OCI-LY3 (cell line): ENCODE results near the gene VMP1.
"Not testable (repeated sequence)": the region's sequence is repeated elsewhere in the genome, so short reads cannot be mapped to it uniquely, and the experiment has no call there.

Experiments
- H2AFZ ChIP-seq: fragments of 200-600, 300-600 bp; shearing (Covaris generic); 2 replicates; pipeline ENCODE4 v1.6.0; 2014; ENCODE audit warnings: antibody characterized with exemption, low read depth, low read length
- H3K27ac ChIP-seq: fragments of 200-600, 300-600 bp; sonication (generic); 2 replicates; pipeline ENCODE4 v1.5.1; 2014; ENCODE audit warnings: mild to moderate bottlenecking, low read length, moderate library complexity, mixed read lengths
- H3K27me3 ChIP-seq: fragments of 200-600, 300-600 bp; sonication (generic); 2 replicates; pipeline ENCODE4 v1.6.1; 2014; ENCODE audit warnings: low read depth, low read length, mixed read lengths
- H3K36me3 ChIP-seq: fragments of 200-600, 300-600 bp; sonication (generic); replicated peaks from 2 replicates; pipeline ENCODE3; 2014; ENCODE audit warnings: low read depth, low read length, mixed read lengths
- H3K4me1 ChIP-seq: fragments of 300-600, 200-600 bp; sonication (generic); 2 replicates; pipeline ENCODE4 v1.6.1; 2014; ENCODE audit warnings: low read length, mixed read lengths
- H3K4me2 ChIP-seq: fragments of 200-600, 300-600 bp; sonication (generic); 2 replicates; pipeline ENCODE4 v1.6.1; 2014; ENCODE audit warnings: low read length, mixed read lengths
- H3K4me3 ChIP-seq: fragments of 300-600, 200-600 bp; sonication (generic); 2 replicates; pipeline ENCODE4 v1.5.1; 2014; ENCODE audit warnings: antibody characterized with exemption, mild to moderate bottlenecking, low read length, moderate library complexity
- H3K79me2 ChIP-seq: fragments of 300-600, 200-600 bp; shearing (Covaris generic); 2 replicates; pipeline ENCODE4 v1.6.1; 2014; ENCODE audit warnings: mild to moderate bottlenecking, low read length, mixed read lengths
- H3K9ac ChIP-seq: fragments of 300-600, 200-600 bp; shearing (Covaris generic); 2 replicates; pipeline ENCODE4 v1.6.0; 2014; ENCODE audit warnings: mild to moderate bottlenecking, low read length, moderate library complexity
- H3K9me3 ChIP-seq: fragments of 200-600, 300-600 bp; shearing (Covaris generic); 2 replicates; pipeline ENCODE4 v1.6.1; 2014; ENCODE audit warnings: low read length, mixed read lengths; ENCODE audit not compliant: insufficient read depth
- H4K20me1 ChIP-seq: fragments of 200-600, 300-600 bp; sonication (generic); 2 replicates; pipeline ENCODE4 v1.6.1; 2016; ENCODE audit warnings: low read length, mixed read lengths; ENCODE audit not compliant: insufficient read depth
- CTCF ChIP-seq: fragments of 200-600, 300-600 bp; sonication (generic); IDR thresholded peaks from 2 replicates; pipeline ENCODE4 v1.5.1; 2014; ENCODE audit warnings: antibody characterized with exemption, low read length, low read depth
- EZH2phosphoT487 ChIP-seq: fragments of 200-600 bp; shearing (Covaris generic); IDR thresholded peaks from 2 replicates; pipeline ENCODE4 v1.6.1; 2018; ENCODE audit warnings: antibody characterized with exemption, mixed run types, low read depth

VMP1 gene

GRCh38 chr17:59828478-59828760 is 121.0 kb downstream of the VMP1 start:
- H3K9me3 ChIP-seq: no peaks in the 10 kb centered on the region
- H3K27ac ChIP-seq: peak overlapping the region; percentile 93
- no peaks in the 10 kb centered on the region for H3K27me3 ChIP-seq
- peaks cover 43% of the 10 kb centered on the region for H3K79me2 ChIP-seq
- H3K4me1 ChIP-seq: peaks cover 85% of the 10 kb centered on the region
- H2AFZ ChIP-seq: no peak overlapping the region
- H3K36me3 ChIP-seq: no peaks in the 10 kb centered on the region
- no peaks in the 10 kb centered on the region for H4K20me1 ChIP-seq
- H3K4me3 ChIP-seq: peak overlapping the region; percentile 60
- TF ChIP-seq EZH2phosphoT487 (no peak), CTCF (no peak)
- peak overlapping the region; percentile 66 for H3K4me2 ChIP-seq
- peak overlapping the region; percentile 74 for H3K9ac ChIP-seq

GRCh38 chr17:59828819-59829216 is 121.4 kb downstream of the VMP1 start:
- Histone ChIP-seq H3K4me3 (peak overlapping the region; percentile 60), H3K4me2 (peak overlapping the region; percentile 66), H3K27ac (peak overlapping the region; percentile 93), H3K4me1 (peaks cover 89% of the 10 kb centered on the region), H3K9ac (peak overlapping the region; percentile 74), H3K79me2 (peaks cover 43% of the 10 kb centered on the region)
- H4K20me1 ChIP-seq, H3K27me3 ChIP-seq, H2AFZ ChIP-seq, H3K36me3 ChIP-seq, H3K9me3 ChIP-seq: not testable (repeated sequence)

- peak overlapping the region; percentile 74 for H3K9ac ChIP-seq
- H3K4me2 ChIP-seq: peak overlapping the region; percentile 66
- H3K4me1 ChIP-seq: peaks cover 90% of the 10 kb centered on the region
These were observed 122.0 kb downstream of the VMP1 start for GRCh38 chr17:59829217-59830006.

GRCh38 chr17:59830007-59830630 is 122.7 kb downstream of the VMP1 start:
- H4K20me1 ChIP-seq: no peaks in the 10 kb centered on the region
- no peaks in the 10 kb centered on the region for H3K9me3 ChIP-seq
- peaks cover 86% of the 10 kb centered on the region for H3K4me1 ChIP-seq
- TF ChIP-seq EZH2phosphoT487 (no peak), CTCF (no peak)
- H2AFZ ChIP-seq: no peak overlapping the region
- H3K27ac ChIP-seq: peak overlapping the region; percentile 93
- peaks cover 47% of the 10 kb centered on the region for H3K79me2 ChIP-seq
- no peaks in the 10 kb centered on the region for H3K36me3 ChIP-seq
- peak overlapping the region; percentile 66 for H3K4me2 ChIP-seq
- H3K27me3 ChIP-seq: no peaks in the 10 kb centered on the region
- H3K9ac ChIP-seq: peak overlapping the region; percentile 73
- H3K4me3 ChIP-seq: peak overlapping the region; percentile 51

More at GRCh38 chr17:59829217-59830006, 122.0 kb downstream of the VMP1 start:
- Histone ChIP-seq H2AFZ (no peak overlapping the region), H3K4me3 (peak overlapping the region; percentile 60), H3K79me2 (peaks cover 46% of the 10 kb centered on the region), H3K36me3 (no peaks in the 10 kb centered on the region), H4K20me1 (no peaks in the 10 kb centered on the region), H3K27me3 (no peaks in the 10 kb centered on the region), H3K27ac (peak overlapping the region; percentile 93), H3K9me3 (no peaks in the 10 kb centered on the region)
- TF ChIP-seq CTCF (no peak), EZH2phosphoT487 (no peak)
